ENCODE measurements around the gene ITIH4. TPM values are rescaled to one million over a fixed set of nuclear protein-coding genes. Genes with fewer than 3 reads are reported as not detected.

ITIH4 gene
- total RNA-seq, 4 donors from 2014 or later, result 2.0 to 4.6 (median 2.8) TPM

DNA sequence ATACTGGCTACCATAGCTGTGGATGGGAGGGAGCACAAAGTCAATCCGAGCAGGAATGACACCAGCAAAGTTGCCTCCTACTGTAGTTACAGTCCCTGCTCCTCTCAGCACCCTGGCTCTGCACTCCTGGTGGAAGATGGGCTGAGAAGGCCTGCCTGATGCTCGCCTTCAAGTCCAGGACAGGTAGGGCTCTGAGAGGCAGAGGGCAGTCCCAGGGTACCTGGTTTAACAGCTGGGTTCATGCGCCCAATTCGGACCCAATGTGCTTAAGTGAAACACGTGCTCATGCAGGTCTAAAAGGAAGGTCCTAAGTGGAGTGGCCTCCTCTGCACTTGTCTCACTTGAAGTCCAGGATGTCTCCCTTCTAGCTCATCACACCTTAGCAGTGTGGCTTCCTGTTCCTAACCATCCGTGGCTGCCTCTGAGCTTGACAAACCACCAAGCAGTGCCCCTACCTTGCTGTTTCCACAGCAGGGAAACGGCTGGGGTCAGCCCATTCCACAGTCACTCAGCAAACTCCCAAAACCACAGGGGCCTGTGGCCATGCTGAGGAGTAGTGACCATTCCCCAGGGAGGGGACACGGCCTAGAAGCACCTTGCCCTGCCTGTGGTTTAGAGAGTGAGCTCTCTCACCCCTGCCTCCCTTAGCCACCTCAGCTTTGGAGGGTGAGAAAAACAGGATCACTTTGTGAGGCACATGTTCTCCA is 8.2 kb upstream of the ITIH4 start:
- Histone ChIP-seq H3K4me1 (peaks cover 45 to 60% (median 50%) of the 10 kb centered on the region in 4 donors), H3K27me3 (no peaks in the 10 kb centered on the region), H3K9me3 (no peaks in the 10 kb centered on the region), H3K36me3 (peaks cover 0 to 75% (median 33%) of the 10 kb centered on the region in 4 donors), H3K27ac (replicated peaks in 1 of 4) (no peak overlapping the region), H3K4me3 (no peak overlapping the region)
- intact Hi-C loops (cut with DNase I), result no loop called here
- no peak for DNase-seq (ENCODE audit: extremely low spot score)
- WGBS, result 97% methylated on average over 7 of the region's 8 CpGs
- TF ChIP-seq POLR2A (IDR thresholded peaks at IDR 0.05; ENCODE audit: low read depth), result no peak
- TF ChIP-seq CTCF (IDR thresholded peaks at IDR 0.05), result no peak
- no peak for TF ChIP-seq POLR2AphosphoS5 (IDR thresholded peaks at IDR 0.05)
- no peak for TF ChIP-seq EP300 (IDR thresholded peaks at IDR 0.05)

DNA sequence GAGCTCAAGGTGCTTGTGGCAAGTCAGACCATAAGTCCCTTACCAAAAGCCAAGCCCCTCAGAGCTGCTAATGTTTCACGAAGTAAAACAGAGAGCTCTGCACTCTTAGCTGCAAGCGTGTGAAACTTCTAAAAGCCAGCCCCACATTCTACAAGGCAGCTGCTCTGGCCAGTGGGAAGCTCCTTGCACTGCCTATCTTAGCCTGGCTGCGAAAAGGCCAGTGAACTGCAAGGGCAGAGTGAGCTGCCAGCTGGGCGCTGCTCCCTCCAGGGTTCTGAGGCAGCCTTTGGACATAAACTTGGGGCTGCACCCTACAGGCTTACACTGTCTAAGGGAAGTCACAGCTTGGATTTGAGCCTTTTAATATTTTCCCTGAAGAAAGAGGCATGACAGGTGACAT is 6.5 kb upstream of the ITIH4 start:
- no peak for DNase-seq (ENCODE audit: extremely low spot score)
- H3K4me1 ChIP-seq, result peaks cover 38 to 44% (median 40%) of the 10 kb centered on the region in 4 donors
- H3K36me3 ChIP-seq, result peaks cover 0 to 68% (median 30%) of the 10 kb centered on the region in 4 donors
- 91% methylated on average over 4 of the region's 4 CpGs for WGBS
- no peaks in the 10 kb centered on the region for H3K9me3 ChIP-seq
- intact Hi-C loops (cut with DNase I), result no loop called here
- TF ChIP-seq POLR2AphosphoS5 (IDR thresholded peaks at IDR 0.05) (no peak), POLR2A (IDR thresholded peaks at IDR 0.05; ENCODE audit: low read depth) (no peak), EP300 (IDR thresholded peaks at IDR 0.05) (no peak), CTCF (IDR thresholded peaks at IDR 0.05) (no peak)
- H3K27me3 ChIP-seq, result no peaks in the 10 kb centered on the region
- H3K27ac ChIP-seq (replicated peaks in 1 of 4), result peak overlapping the region in 1 of 4 donors; percentile 22
- no peak overlapping the region for H3K4me3 ChIP-seq

DNA sequence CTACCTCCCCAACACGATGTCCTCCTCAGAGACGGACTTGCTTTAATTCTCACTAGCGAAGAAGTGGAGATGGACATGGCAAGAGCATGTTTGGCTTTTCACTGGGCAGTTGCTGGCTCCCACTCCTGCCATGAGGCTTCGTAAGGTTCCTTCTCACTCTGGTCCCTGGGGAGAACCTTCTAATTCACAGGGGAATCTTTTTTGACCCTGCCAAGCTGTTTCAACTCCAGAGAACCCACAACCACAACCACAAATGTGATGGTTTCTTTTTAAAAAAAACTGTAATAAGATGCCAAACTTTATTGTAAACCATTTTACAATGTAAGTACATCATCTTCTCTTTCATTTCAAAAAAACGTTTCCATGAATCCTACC is 6.0 kb upstream of the ITIH4 start:
- no peak overlapping the region for H3K4me3 ChIP-seq
- intact Hi-C loops (cut with DNase I), result no loop called here
- no peak for DNase-seq (ENCODE audit: extremely low spot score)
- H3K27me3 ChIP-seq, result no peaks in the 10 kb centered on the region
- H3K4me1 ChIP-seq, result peaks cover 38 to 41% (median 39%) of the 10 kb centered on the region in 4 donors
- H3K27ac ChIP-seq (replicated peaks in 1 of 4), result peak overlapping the region in 2 of 4 donors; percentile 65 to 67
- no peak for TF ChIP-seq POLR2AphosphoS5 (IDR thresholded peaks at IDR 0.05)
- TF ChIP-seq EP300 (IDR thresholded peaks at IDR 0.05), result no peak
- TF ChIP-seq CTCF (IDR thresholded peaks at IDR 0.05), result no peak
- no peak for TF ChIP-seq POLR2A (IDR thresholded peaks at IDR 0.05; ENCODE audit: low read depth)
- 89% methylated on average over 3 of the region's 5 CpGs for WGBS
- H3K36me3 ChIP-seq, result peaks cover 0 to 62% (median 26%) of the 10 kb centered on the region in 4 donors
- H3K9me3 ChIP-seq, result no peaks in the 10 kb centered on the region

DNA sequence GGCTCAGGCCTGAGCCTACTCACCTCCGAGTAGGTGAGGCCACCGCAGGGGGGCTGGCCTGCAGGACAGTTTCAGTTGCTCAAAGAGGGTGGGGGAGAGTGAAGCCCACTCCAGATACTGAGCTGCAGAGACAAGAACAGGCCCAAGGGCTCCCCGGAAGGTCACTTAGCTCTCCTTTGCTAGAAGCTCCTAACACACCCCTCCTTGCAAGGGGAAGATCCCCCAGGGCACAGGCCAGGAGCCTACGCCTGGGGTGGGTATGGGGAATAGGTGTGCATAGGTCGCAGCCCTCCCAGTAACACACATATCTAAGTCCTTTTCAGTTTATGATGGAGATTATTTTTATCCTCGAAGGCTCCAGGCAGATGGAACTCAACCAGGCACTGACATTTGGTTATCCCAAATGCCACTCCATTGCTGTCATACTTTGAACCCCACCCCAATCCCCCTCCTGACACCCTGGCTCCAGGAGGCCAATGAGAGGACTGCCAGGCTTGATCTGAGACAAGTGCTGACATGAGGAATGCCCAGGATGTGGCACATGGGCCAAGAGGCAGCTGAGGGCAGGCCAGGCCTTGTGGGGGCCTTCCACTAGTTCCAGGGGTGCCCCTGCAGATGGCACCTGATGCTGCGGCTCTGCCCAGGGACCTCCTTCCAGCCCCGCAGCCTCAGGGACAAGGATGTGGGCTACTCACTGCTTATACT is 5.4 kb upstream of the ITIH4 start:
- Histone ChIP-seq H3K27ac (replicated peaks in 1 of 4) (peak overlapping the region; percentile 54 to 67 (median 66)), H3K27me3 (no peaks in the 10 kb centered on the region), H3K36me3 (peaks cover 0 to 57% (median 23%) of the 10 kb centered on the region in 4 donors), H3K4me3 (peak overlapping the region in 2 of 4 donors; percentile 10 to 21), H3K9me3 (no peaks in the 10 kb centered on the region), H3K4me1 (peaks cover 35 to 46% (median 42%) of the 10 kb centered on the region in 4 donors)
- WGBS, result 84% methylated on average over 5 of the region's 8 CpGs
- DNase-seq (ENCODE audit: extremely low spot score), result no peak
- TF ChIP-seq EP300 (IDR thresholded peaks at IDR 0.05), result no peak
- TF ChIP-seq POLR2AphosphoS5 (IDR thresholded peaks at IDR 0.05), result no peak
- no peak for TF ChIP-seq POLR2A (IDR thresholded peaks at IDR 0.05; ENCODE audit: low read depth)
- no peak for TF ChIP-seq CTCF (IDR thresholded peaks at IDR 0.05)
- intact Hi-C loops (cut with DNase I), result no loop called here

Measured in esophagus muscularis mucosa (tissue), 4 donors.